Superior temporal gyrus (tissue), 1 donor: Measurements from ENCODE around the gene LYRM4.

Source experiments
- DNase-seq: peaks from one replicate; pipeline ENCODE4 v3.0.0-alpha.2; 2016; ENCODE audit errors: extremely low spot score

The LYRM4 gene

DNA sequence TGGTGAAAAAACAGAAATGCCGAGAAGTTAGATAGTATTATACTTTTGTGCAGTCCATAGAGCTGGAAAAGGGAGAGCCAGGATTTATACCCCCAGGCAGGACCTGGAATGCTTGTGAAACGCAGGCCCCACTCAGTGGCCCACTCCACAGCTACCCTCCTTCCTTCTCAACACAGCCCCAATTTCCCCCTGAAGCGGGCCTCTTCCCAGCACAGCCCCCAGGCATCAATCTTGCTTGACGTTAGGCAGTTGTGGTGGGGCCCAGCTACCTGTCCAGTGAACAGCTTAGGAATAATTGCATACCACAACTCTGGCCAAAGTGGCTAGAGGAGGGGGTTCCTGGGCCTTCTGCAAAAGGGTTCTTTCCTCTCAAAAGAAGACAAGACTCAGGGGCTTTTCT lies 114.4 kb downstream of the LYRM4 start:
- no peak for DNase-seq

DNA sequence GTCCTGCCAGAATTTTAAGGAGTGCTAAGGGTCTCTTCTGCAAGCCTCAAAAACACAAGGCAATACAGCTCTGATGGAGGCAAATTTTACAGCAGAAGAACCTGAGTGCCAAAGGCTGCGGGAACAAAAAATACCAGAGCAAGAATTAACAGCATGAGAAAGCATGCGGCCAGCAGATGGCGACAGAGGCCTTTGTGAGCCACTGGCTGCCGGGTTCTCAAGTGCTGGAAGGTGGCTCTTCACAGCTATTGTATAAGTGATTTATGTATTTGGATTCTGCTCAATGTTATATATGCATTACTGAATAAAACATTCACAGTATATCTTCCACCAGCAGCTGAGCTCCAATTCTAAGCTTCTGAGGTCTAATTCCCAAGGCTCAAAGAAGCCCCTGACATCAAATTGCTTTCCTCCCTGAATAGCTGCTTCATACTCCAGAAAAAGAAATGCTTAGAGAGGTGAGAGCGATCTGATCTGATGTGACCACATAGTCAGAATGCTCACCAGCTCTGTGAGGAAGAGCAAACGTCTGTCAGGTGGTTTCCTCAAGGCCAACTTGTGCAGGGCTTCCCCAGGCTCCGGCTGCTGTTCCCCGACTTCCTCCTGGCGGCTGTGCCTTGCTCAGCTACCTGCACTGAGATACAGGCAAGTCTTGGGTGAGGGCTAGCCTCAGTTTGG lies 117.0 kb downstream of the LYRM4 start:
- DNase-seq: peak; percentile 98

DNA sequence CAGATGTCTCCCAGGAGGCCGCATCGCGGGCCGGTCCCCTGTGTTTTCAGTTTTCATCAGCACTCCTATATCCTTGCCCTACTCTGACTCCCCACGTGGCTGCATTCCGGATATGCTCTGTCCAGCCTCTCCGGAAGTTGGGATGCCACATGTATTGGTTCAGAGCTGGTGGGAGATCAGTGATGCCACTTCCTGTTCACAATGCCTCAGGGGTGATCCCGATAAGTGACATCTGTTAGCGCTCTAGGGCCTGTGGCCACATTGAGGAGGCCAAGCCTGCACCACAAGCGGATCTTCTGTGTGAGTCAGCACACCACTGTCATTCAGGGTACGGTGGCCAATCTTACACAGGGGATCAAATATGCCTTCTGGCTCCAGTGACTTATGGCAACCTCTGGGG lies 117.8 kb downstream of the LYRM4 start:
- no peak for DNase-seq

DNA sequence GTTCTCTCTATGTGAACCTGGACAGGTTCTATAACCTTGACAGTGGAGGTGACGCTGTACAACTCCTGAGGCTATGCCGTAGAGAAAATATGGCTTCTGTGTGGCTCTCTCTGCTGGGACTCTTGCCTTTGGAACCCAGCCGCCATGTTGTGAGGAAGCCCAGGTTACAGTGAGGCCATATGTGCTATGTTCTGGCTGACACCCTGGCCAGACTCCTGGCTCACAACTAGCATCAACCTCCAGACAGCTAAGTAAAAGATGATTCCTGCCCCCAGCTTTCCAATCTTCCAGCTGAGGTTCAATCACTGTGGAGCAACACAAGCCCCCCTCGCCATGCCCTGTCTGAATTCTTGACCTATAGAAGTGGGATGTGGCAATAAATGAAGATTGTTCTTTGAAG lies 118.6 kb downstream of the LYRM4 start:
- DNase-seq: no peak

DNA sequence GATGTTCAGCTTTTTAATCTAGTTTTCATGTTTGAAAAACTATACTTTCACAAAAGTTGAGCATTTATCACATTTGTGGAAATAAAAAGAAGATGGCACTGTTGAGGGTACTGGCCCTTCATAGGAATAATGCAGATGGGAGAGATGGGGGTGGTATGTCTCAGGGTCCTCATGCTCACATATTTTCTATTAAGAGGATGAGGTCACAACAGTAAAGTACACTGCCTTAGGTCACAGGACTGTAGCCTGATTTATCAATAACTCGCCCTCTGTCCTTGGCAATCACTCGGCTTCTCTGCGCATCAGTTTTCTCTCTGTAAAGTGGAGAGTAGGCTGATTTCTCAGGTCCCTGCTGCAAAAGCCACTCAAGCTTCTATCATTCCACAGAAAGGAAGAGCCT lies 119.7 kb downstream of the LYRM4 start:
- DNase-seq: no peak

DNA sequence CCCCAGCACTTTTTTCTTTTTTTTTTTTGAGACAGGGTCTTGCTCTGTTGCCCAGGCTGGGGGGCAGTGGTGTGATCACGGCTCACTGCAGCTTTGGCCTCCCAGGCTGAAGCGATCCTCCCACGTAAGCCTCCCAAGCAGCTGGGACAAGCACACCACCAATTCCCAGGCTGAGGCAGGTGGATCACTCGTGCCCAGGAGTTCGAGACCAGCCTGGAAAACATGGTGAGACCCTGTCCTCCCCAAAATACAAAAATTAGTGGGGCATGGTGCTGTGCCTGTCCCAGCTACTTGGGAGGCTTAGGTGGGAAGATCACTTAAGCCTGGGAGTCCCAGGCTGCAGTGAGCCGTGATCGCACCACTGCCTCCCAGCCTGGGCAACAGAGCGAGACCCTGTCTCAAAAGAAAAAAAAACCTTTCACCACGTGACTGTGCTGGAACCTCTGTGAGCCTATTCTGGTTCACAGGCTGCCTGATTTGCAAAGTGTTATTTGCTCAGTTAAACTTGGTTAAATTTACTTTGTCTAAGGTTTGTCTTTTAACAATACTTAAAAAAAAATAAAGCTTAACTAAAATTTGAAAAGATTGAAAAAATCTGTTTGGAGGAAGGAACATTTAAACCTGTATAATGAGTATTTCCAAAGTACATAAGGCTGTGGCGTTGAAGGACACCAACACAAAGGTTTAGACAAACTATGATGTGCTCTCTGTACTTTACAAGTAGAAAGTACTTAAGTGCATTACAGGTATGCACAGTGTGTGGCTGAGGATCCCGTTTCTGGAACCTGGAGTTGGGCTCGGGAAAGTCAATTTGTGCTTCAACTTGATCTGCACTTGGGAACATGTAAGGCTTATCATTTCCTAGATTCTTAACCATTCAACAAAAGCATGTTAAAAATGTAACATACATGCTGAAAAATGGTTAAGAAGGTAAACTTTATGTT lies 120.7 kb downstream of the LYRM4 start:
- DNase-seq: no peak

DNA sequence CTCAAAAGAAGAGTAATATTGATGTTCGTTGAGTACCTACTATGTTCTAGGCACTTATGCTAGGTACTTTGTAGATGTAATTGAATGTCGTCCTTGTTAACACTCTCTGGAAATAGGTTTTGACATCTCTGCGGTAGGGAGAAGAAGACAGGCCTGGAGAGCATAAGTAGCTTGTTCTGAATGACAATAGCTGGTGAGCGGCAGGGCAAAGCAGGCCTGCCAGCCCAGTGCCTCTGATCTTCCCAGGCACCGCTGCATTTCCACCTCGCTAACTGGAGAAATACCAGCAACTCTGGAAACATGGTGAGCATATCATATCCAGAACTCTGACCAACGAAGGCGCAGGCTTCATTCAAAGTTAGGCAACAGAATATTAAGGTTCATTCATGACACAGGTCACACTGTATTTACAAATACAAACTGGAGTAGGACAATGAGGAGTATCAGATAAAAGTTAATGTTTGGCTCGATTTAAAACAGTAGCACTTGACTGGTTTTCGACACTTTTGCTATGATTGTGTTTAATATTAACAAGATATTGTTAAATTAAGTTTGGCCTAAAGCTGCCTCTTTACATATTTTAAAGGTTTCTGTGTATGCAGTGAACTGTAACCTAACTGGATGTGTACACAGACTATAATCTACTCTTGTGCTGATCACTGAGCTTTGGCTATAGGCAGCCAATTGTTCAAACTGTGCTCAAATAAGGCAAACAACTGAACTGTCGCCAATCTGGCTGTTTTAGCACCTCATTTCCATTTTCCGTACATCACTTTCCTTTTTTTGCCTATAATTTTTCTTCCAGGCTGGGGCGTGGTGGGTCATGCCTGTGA lies 121.5 kb downstream of the LYRM4 start:
- no peak for DNase-seq

DNA sequence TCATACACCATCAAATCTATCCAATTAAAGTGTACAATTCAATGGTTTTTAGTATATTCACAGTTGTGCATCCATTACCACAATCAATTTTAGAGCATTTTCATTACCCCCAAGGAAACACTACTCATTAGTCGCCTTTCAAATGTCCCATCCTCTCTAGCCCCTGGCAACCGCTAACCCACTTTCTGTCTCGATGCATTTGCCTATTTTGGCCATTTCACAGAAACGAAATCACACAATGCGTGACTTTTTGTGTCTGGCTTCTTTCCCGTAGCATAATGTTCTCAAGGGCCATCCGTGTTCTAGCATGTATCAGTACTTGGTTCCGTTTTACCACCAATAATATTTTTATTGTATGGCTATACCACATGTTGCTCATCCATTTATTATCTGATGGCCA lies 123.9 kb downstream of the LYRM4 start:
- DNase-seq: no peak

DNA sequence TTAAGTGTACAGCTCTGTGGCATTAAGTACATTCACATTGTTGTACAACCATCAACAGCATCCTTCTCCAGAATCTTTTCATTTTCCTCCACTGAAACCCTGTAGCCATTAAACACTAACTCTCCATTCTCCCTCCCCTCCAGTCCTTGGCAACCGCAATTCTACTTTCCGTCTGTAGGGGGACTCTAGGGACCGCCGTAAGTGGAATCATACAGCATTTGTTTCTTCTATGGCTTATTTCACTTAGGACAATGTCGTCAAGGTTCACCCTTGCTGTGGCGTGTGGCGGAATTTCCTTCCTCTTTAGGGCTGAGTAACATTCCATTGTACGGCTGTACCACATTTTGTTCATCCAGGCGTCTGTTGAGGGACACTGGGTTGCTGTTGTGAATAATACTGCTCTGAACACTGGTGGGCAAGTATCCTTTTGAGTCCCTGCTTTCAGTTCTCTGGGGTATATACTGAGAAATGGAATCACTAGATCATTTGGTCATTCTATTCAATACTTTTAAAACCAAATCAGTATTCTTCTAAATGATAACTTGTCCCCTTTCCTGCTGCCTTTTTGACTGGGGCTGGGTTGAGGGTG lies 124.9 kb downstream of the LYRM4 start:
- peak; percentile 29 for DNase-seq

DNA sequence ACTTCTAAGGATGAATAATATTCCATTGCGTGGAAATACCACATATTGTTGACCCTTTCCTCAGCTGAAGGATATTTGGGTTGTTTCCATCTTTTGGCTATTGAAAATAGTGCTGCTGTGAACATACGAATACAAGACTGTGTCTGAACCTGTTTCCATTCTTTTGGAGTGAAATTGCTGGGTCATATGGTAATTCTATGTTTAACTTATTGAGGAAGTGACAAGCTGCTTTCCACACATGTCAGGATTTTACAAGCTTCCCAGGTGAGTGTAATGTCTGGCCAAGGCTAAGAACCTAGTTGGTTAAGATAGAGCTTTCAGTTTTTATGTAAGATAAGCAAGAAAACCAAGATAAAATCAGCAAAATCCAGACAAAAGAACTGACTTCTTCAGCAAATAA lies 126.8 kb downstream of the LYRM4 start:
- no peak for DNase-seq

DNA sequence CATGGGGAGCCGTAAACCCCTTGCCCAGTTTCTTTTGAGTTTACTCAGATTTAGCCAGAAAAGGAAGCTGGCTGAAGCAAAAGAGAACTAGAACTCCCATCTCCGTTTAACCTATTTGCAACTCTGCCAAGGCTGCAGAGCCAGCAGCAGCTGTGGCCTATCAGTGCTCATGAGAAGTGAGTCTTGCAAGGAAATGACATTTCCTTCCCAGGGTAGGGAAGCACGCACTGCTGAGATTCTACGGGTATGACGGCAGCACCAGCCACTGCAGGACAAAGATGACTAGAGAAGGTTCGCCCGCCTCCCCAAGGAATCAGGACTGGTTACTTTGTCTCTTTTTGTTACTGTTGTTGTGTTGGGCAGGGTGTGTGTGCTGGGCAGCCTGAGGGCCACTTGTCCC lies 128.0 kb downstream of the LYRM4 start:
- peak; percentile 75 for DNase-seq

DNA sequence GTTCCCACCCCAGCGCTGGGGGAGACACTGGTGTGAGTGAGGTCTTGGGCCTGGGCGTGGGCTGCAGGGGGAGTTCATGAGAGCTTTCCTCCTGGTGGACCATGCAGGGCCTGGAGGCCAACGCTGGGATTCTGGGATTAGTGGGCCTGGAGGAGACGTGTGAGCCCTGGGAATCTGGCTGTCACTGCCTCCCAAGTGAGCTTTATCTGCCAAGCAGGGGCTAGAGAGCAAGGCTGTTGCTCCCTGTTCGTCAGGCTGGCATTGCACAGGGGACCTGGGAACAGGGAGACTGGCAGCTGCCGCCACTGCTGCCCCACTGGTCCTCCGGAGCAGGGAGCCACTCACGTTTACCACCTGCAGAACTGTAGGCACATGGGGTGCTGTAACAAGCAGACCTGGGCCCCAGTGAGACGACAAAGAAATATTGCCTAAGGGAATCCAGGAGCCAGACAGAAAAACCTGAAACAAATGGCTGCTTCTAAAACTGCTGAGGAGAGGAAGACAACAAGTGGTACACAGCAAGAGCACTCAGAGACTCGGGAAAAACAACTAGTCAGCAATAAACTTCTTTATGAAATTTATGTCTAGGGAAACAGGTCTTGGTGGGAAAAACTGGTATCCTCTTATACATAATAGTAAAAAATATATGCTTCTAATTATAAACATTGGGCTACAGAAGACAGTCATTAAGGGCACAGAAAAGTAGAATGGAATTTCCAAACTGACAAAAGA lies 130.4 kb downstream of the LYRM4 start:
- no peak for DNase-seq

DNA sequence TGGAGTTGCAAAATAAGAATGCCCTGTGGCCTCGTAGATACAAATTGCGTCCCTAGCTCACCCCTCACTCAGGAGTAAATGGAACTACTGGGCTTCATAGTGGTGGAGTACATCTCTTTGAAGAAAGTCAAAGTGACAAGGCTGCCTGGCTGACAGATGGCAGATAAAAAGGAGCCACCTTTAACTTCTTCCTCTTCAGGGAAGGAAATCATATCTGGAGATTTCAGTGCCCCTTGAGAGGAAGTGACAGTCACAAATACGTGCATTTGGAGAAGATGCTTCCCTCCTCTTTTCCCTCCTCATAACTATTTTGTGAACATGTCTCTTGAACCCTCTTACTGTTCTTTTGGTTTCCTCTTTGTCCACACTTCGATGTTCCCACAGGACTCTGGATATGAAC lies 132.4 kb downstream of the LYRM4 start:
- no peak for DNase-seq

DNA sequence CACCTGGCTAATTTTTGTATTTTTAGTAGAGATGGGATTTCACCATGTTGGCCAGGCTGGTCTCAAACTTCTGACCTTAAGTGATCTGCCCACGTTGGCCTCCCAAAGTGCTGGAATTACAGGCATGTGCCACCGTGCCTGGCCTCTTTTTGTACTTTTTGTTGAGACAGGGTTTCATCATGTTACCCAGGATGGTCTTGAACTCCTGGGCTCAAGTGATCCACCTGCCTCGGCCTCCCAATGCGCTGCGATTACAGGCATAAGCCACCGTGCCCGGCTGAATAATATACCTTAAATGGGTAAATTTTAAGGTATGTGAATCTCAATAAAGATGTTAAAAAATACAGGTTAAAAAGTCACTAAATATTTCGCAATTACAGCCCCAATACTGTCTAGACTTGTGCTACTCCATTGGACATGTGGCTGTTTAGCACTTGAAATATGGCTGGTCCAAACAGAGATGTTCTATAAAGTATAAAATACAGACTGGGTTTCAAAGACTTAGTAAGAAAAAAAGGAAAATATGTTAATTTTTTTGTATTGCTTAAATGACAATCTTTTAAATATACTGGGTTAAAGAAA lies 133.6 kb downstream of the LYRM4 start:
- no peak for DNase-seq

DNA sequence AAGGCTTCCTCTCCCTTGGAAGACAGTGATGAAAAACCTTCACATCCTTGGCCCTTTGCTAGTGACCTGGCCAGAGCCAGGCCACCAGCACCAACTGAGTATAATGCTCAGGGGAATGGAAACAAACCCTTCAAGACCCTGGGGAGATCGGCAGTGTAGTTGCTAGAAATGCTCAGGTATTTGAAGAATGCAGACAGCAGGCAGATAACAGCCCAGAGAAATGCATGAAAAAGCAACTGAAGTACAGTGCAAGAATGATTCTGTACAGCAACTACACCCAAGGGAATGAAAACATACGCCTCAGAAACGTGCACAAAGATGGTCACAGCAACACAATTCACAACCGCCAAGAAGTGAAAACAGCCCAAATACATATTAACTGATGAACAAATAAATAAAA lies 134.5 kb downstream of the LYRM4 start:
- no peak for DNase-seq

DNA sequence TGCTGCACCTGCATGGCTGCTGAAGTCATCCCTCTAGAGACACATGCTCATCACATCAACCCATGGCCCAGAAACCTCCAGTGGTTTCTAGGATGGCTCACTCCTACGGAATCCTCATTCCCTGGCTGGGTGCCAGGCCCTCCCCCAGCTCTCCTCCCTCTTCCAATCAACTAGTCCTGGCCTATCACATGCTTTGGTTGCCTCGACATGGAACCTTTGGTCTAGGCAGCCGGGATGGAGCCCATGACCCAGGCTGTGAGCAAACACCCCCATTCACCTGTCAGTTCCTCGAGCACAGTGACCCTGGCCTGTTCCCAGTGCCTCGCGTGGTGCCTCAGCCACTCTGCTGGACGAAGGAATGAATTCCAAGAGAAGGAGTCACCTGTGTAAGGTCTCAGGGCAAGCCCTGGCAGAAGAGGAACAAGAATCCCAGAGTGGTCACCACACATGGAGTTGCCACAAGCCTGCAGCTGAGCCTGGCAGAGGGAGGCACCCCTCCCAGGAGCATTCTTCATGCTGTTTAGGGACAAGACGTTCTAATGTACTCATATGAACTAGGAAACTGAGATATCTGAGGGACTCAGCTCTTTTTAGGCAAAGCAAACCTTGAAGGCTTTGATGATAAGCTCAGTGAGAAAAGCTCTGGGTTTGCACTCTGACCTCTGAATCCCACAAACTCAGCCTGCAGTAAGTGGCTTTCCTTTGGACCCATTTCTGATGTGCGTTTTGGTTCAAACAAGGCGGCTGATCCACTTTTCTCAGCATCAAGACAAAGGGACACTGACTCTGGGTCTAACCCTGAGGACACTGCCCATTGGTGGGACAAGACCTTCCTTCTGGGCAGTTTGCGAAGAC lies 135.4 kb downstream of the LYRM4 start:
- no peak for DNase-seq

DNA sequence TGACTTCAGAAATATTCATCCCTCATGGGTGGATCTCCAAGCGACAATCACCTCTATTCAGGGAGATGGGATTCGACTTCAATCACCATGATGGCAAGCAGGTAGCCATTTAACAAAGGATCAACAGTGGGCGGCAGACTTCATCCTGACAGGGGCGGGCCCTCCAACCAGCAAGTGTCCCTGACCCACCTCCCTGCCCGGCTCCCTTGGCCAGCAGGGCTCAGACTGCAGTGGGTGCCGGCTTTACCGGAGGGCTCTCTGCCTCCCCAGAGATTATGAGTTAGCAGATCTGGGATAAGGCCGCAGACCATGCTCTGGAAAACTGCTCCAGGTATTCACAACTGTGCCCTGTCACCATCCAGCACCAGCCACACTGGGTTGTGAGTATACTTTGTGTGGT lies 136.2 kb downstream of the LYRM4 start:
- DNase-seq: no peak

DNA sequence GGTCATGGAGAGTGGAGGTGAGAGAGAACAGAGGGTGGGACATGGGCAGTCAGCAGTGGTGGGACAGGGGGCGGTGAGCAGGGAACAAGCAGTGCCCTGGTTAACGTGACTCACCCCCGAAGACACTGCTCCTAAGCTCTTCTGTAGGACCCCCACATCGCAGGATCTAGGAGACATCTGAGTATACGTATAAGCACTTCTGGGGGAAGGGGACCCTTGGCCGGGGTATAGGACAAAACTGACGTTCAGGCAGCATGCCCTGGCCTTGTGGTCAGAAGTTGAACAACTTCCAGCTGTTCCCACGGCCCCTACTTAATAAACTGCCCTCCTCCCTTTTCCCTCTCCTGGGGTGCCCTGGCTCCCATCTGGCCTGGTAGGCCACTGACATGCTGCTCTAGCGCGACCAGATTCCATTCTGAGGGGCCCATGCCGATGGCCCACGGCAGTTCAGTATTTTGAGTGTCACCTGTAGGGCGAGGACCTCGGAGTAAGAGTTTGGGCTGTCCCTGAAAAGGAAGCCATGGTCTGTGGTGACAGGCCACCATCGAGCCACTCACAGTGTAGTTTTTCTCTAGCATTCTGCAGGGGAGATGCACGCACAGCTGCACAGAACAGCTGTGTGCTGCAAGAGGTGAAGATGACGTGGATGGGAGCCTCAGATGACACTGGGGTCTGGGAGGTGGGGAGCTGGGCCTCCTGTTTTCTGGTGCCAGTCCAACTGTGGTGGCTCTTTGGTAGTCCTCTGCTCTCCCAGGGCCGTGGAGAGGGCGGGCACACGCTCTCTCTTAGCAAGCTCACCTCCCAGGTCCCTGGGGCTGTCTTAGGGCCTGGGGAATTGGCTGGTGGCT lies 137.2 kb downstream of the LYRM4 start:
- DNase-seq: no peak

DNA sequence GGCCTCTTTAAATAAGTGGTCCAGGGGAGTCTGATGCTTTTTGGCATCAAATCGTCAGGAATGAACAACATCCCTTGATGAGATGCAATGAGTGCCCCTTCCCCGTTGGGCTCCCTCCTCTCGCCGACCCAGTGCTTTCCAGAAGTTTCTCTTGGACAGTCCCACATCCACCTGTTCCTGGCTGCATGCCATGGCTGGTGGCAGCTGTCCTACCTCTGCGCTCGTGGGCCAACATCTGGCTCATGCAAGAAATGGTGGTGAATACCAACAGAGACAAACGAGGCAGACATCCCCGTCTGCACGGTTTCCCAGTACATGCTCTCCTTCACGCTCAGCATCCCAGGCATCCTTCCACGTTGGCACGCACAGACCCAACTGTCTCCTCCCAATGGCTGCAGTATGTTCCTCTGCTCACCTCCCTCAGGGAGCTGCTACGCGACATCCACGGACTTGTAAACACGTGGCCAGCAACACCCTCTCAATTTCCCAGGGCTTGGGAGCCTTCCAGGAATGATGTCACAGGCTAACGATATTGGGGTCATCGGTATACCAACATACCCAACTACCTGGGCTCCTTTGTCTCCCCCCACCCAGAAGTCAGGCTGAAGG lies 138.1 kb downstream of the LYRM4 start:
- no peak for DNase-seq
